Natural killer cell (primary cell): ENCODE results near the gene TMEM30A. TPM values are rescaled to one million over a fixed set of nuclear protein-coding genes. Genes with fewer than 3 reads are reported as not detected.

Experiments used
- ATAC-seq, 3 donors: fragments of 150-1000 bp in 2 of 3; fragments of 200-7000 bp in 1 of 3; cut with Tn5 transposase; 1 replicate in 1 of 3; 2 replicates in 2 of 3; pipeline ENCODE4 v1.10.0; 2021; ENCODE audit warnings: mild to moderate bottlenecking in 2 of 3, moderate library complexity in 2 of 3
- DNase-seq, 2 donors: peaks; one replicate each; pipeline versions ENCODE4 v3.0.0 to v3.0.0-alpha.2; 2013 to 2021; ENCODE audit warnings: mixed read lengths in 1 of 2
- H3K27ac ChIP-seq: one replicate; pipeline ENCODE4 v1.5.1; 2013; ENCODE audit warnings: mild to moderate bottlenecking, low read length
- H3K27me3 ChIP-seq: one replicate; pipeline ENCODE4 v1.6.1; 2013; ENCODE audit warnings: low read length; ENCODE audit not compliant: control insufficient read depth, insufficient read depth
- H3K36me3 ChIP-seq: one replicate; pipeline ENCODE4 v1.6.1; 2013; ENCODE audit warnings: low read length; ENCODE audit not compliant: control insufficient read depth, insufficient read depth
- H3K4me1 ChIP-seq: one replicate; pipeline ENCODE4 v1.6.1; 2013; ENCODE audit warnings: low read length; ENCODE audit not compliant: control insufficient read depth, insufficient read depth
- H3K4me3 ChIP-seq: one replicate; pipeline ENCODE4 v1.5.1; 2013; ENCODE audit warnings: low read length
- H3K9me3 ChIP-seq: one replicate; pipeline ENCODE4 v1.6.1; 2013; ENCODE audit warnings: low read length; ENCODE audit not compliant: control insufficient read depth, insufficient read depth
- H3K27ac Mint-ChIP-seq, 2 donors: one replicate each; pipeline ENCODE4 v1.8.0; 2022; ENCODE audit warnings: mild to moderate bottlenecking in 2 of 2, mixed read lengths in 2 of 2, moderate library complexity in 1 of 2
- H3K27me3 Mint-ChIP-seq, 2 donors: one replicate each; pipeline ENCODE4 v1.8.0; 2022; ENCODE audit warnings: low read depth in 2 of 2, mixed read lengths in 2 of 2
- H3K36me3 Mint-ChIP-seq: one replicate; pipeline ENCODE4 v1.8.0; 2022; ENCODE audit warnings: mixed read lengths
- H3K4me1 Mint-ChIP-seq, 2 donors: one replicate each; pipeline ENCODE4 v1.8.0; 2022; ENCODE audit warnings: mixed read lengths in 2 of 2
- H3K4me3 Mint-ChIP-seq: one replicate; pipeline ENCODE4 v1.8.0; 2022; ENCODE audit warnings: mild to moderate bottlenecking, moderate library complexity, mixed read lengths
- H3K9me3 Mint-ChIP-seq, 2 donors: one replicate each; pipeline ENCODE4 v1.8.0; 2022; ENCODE audit warnings: mixed read lengths in 2 of 2
- WGBS: methylation state at CpG from one replicate; pipeline ENCODE4 v1.1.7; 2013; ENCODE audit warnings: missing lambda C conversion rate; ENCODE audit not compliant: insufficient coverage; 5-methylcytosine and 5-hydroxymethylcytosine counted together
- intact Hi-C: fragments of 100-400 bp; cut with micrococcal nuclease; formaldehyde crosslinking; loops from one replicate; pipeline ENCODE4 v1.14.2; 2022
- total RNA-seq, 4 donors: library from RNA; stranded (reverse); fragments of 120-200 nt in 1 of 4; gene quantifications; one replicate each; pipeline versions ENCODE4 v1.2.3 to v1.2.4, GENCODE V29; 2013 to 2022
- TF ChIP-seq, protein P1 (sequence below): fragments of 200-600 bp; IDR thresholded peaks from one replicate; pipeline ENCODE4 v1.8.0; 2022; ENCODE audit warnings: antibody characterized with exemption

The TMEM30A gene
- total RNA-seq, 3 donors from 2014 or later (not counting 1 experiment from before 2014, with no cell fraction given), result 43.8 to 72.0 (median 60.7) TPM

GRCh38 chr6:75220357-75220756 lies 64.2 kb downstream of the TMEM30A start:
- Histone ChIP-seq H3K9me3 (no peaks in the 10 kb centered on the region), H3K27me3 (no peaks in the 10 kb centered on the region), H3K4me3 (no peak overlapping the region), H3K27ac (no peak overlapping the region), H3K36me3 (no peaks in the 10 kb centered on the region), H3K4me1 (no peaks in the 10 kb centered on the region)
- peaks cover 17 to 76% of the 10 kb centered on the region in 2 donors for H3K27me3 Mint-ChIP-seq
- no peaks in the 10 kb centered on the region for H3K9me3 Mint-ChIP-seq
- no peak overlapping the region for H3K27ac Mint-ChIP-seq
- ATAC-seq (no peak), DNase-seq (no peak)
- 94% methylated on average over 1 of the region's 1 CpG for WGBS
- intact Hi-C loops, result no loop called here
- no peak overlapping the region for H3K4me3 Mint-ChIP-seq
- no peaks in the 10 kb centered on the region for H3K4me1 Mint-ChIP-seq
- TF ChIP-seq, protein P1, sequence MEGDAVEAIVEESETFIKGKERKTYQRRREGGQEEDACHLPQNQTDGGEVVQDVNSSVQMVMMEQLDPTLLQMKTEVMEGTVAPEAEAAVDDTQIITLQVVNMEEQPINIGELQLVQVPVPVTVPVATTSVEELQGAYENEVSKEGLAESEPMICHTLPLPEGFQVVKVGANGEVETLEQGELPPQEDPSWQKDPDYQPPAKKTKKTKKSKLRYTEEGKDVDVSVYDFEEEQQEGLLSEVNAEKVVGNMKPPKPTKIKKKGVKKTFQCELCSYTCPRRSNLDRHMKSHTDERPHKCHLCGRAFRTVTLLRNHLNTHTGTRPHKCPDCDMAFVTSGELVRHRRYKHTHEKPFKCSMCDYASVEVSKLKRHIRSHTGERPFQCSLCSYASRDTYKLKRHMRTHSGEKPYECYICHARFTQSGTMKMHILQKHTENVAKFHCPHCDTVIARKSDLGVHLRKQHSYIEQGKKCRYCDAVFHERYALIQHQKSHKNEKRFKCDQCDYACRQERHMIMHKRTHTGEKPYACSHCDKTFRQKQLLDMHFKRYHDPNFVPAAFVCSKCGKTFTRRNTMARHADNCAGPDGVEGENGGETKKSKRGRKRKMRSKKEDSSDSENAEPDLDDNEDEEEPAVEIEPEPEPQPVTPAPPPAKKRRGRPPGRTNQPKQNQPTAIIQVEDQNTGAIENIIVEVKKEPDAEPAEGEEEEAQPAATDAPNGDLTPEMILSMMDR, result no peak
- no peaks in the 10 kb centered on the region for H3K36me3 Mint-ChIP-seq

GRCh38 chr6:75219263-75219662 lies 65.3 kb downstream of the TMEM30A start:
- WGBS, result 85% methylated on average over 3 of the region's 3 CpGs

DNA sequence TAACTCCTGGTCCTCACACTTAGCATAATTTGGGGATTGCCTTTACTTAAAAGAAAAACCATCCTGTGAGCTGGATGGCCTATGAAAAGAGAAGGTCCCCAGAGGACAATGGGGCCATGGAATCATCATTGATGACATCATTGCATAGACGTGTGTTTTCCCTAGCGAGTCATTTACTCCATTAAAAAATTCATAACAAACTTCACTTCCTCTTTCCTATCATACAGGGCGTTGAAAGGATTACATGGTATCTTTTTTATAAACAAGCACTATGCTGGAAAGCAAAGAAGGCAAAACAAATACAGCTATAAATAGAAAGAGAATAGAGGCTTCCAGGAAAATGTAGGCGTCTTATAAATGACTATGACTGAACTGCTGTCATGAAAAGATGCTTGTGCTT lies 67.4 kb downstream of the TMEM30A start:
- Histone ChIP-seq H3K4me1 (no peaks in the 10 kb centered on the region), H3K36me3 (no peaks in the 10 kb centered on the region), H3K9me3 (no peaks in the 10 kb centered on the region), H3K27ac (no peak overlapping the region), H3K27me3 (peaks cover under 1% of the 10 kb centered on the region), H3K4me3 (no peak overlapping the region)
- Mint-ChIP-seq H3K4me3 (no peak overlapping the region), H3K9me3 (no peaks in the 10 kb centered on the region), H3K36me3 (no peaks in the 10 kb centered on the region), H3K27me3 (peaks cover 17 to 58% of the 10 kb centered on the region in 2 donors), H3K27ac (no peak overlapping the region), H3K4me1 (no peaks in the 10 kb centered on the region)
- TF ChIP-seq, protein P1, result no peak
- no peak for DNase-seq
- intact Hi-C loops, result no loop called here
- WGBS, result 42% methylated on average over 2 of the region's 4 CpGs
- no peak for ATAC-seq

More at GRCh38 chr6:75219263-75219662, 65.3 kb downstream of the TMEM30A start:
- H3K36me3 ChIP-seq, result no peaks in the 10 kb centered on the region
- no peak overlapping the region for H3K27ac ChIP-seq
- H3K27me3 Mint-ChIP-seq, result peaks cover 20 to 66% of the 10 kb centered on the region in 2 donors
- H3K9me3 Mint-ChIP-seq, result no peaks in the 10 kb centered on the region
- H3K4me3 Mint-ChIP-seq, result no peak overlapping the region
- no peak for DNase-seq
- no peaks in the 10 kb centered on the region for H3K9me3 ChIP-seq
- no peaks in the 10 kb centered on the region for H3K36me3 Mint-ChIP-seq
- no peaks in the 10 kb centered on the region for H3K27me3 ChIP-seq
- H3K27ac Mint-ChIP-seq, result no peak overlapping the region
- no peaks in the 10 kb centered on the region for H3K4me1 ChIP-seq
- TF ChIP-seq, protein P1, result no peak
- H3K4me3 ChIP-seq, result no peak overlapping the region
- no peaks in the 10 kb centered on the region for H3K4me1 Mint-ChIP-seq
- intact Hi-C loops, result no loop called here
- ATAC-seq, result no peak

DNA sequence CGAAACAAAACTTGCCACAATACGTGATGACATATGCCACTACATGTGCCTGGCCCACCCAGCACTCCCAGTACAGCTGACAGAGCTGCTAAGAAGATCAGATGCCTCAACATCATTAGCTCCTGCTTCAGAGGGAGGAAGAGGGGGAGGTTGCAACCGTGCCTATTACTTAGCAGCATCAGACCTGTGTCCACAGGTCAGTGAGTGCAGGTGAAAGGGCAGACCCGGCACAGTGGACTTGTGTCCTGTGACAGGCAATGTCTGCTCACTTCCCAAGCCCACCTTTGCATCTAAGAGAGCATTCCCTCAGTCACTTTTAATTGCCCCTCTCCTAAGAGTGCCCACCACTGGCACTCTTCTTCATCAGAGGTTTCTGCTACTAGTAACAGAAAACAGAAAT lies 69.3 kb downstream of the TMEM30A start:
- H3K4me3 Mint-ChIP-seq, result no peak overlapping the region
- H3K27ac Mint-ChIP-seq, result no peak overlapping the region
- Histone ChIP-seq H3K9me3 (no peaks in the 10 kb centered on the region), H3K27ac (no peak overlapping the region), H3K36me3 (no peaks in the 10 kb centered on the region), H3K4me1 (no peaks in the 10 kb centered on the region), H3K27me3 (peaks cover 6% of the 10 kb centered on the region), H3K4me3 (no peak overlapping the region)
- intact Hi-C loops, result no loop called here
- peaks cover 22 to 62% of the 10 kb centered on the region in 2 donors for H3K27me3 Mint-ChIP-seq
- 94% methylated on average over 4 of the region's 4 CpGs for WGBS
- H3K9me3 Mint-ChIP-seq, result no peaks in the 10 kb centered on the region
- H3K4me1 Mint-ChIP-seq, result no peaks in the 10 kb centered on the region
- no peaks in the 10 kb centered on the region for H3K36me3 Mint-ChIP-seq
- no peak for ATAC-seq
- TF ChIP-seq, protein P1, result no peak
- no peak for DNase-seq
